Common myeloid progenitor, CD34-positive (primary cell): ENCODE data around the gene ST13.
A peak's percentile ranks its signal among the peaks of the same experiment; 100 is the strongest.
"Not testable (repeated sequence)": the region's sequence is repeated elsewhere in the genome, so short reads cannot be mapped to it uniquely, and the experiment has no call there.

ENCODE experiments used
- CTCF ChIA-PET: fragments of 350-600 bp; sonication (Branson Sonifier 250); formaldehyde crosslinking; loops from one replicate; lab custom pipeline; 2021; ENCODE audit warnings: antibody characterized with exemption; lab: Charles Lee
- POLR2A ChIA-PET: fragments of 350-600 bp; sonication (Branson Sonifier 250); formaldehyde crosslinking; loops from one replicate; lab custom pipeline; 2021; ENCODE audit warnings: antibody characterized with exemption; lab: Charles Lee
- DNase-seq, 3 donors: peaks; one replicate each; pipeline versions ENCODE4 v3.0.0 to v3.0.0-alpha.2; 2013
- H3K27ac ChIP-seq, 2 experiments: 1 replicate in 1 of 2; 2 replicates in 1 of 2; pipeline ENCODE4 v1.7.0; 2013; ENCODE audit warnings: inconsistent platforms in 2 of 2, low read length in 2 of 2, mild to moderate bottlenecking in 2 of 2, low read depth in 1 of 2, moderate library complexity in 1 of 2; ENCODE audit not compliant: severe bottlenecking in 2 of 2, insufficient read depth in 1 of 2, poor library complexity in 1 of 2
- H3K27me3 ChIP-seq, 5 experiments: replicated peaks in 2 of 5; 1 replicate in 3 of 5; 2 replicates in 2 of 5; pipeline versions ENCODE4 v1.6.1 to v1.7.0; 2013; ENCODE audit warnings: low read length in 4 of 5, mild to moderate bottlenecking in 2 of 5, moderate library complexity in 2 of 5, inconsistent platforms in 1 of 5; ENCODE audit not compliant: insufficient read depth in 5 of 5, control insufficient read depth in 4 of 5
- H3K36me3 ChIP-seq, 4 experiments: 1 replicate in 2 of 4; 2 replicates in 2 of 4; pipeline versions ENCODE4 v1.6.1 to v1.7.0; 2013; ENCODE audit warnings: low read length in 3 of 4, control low read depth in 1 of 4, mild to moderate bottlenecking in 1 of 4; ENCODE audit not compliant: control insufficient read depth in 4 of 4, insufficient read depth in 4 of 4
- H3K4me1 ChIP-seq, 4 experiments: 1 replicate in 3 of 4; 2 replicates in 1 of 4; pipeline versions ENCODE4 v1.6.1 to v1.7.1; 2013; ENCODE audit warnings: low read length in 3 of 4, mild to moderate bottlenecking in 3 of 4, control low read depth in 1 of 4, inconsistent platforms in 1 of 4, moderate library complexity in 1 of 4; ENCODE audit not compliant: control insufficient read depth in 4 of 4, insufficient read depth in 4 of 4; ENCODE audit errors: control extremely low read depth in 1 of 4
- H3K4me3 ChIP-seq, 7 experiments: 1 replicate in 4 of 7; 2 replicates in 3 of 7; pipeline versions ENCODE4 v1.5.1 to v1.7.0; 2013; ENCODE audit warnings: mild to moderate bottlenecking in 7 of 7, low read length in 6 of 7, moderate library complexity in 6 of 7, inconsistent platforms in 2 of 7, low read depth in 2 of 7, control low read depth in 1 of 7; ENCODE audit not compliant: insufficient read depth in 4 of 7, control insufficient read depth in 1 of 7; ENCODE audit errors: extremely low read depth in 1 of 7
- H3K9me3 ChIP-seq, 5 experiments: 1 replicate in 4 of 5; 2 replicates in 1 of 5; pipeline versions ENCODE4 v1.6.1 to v1.7.1; 2013; ENCODE audit warnings: low read length in 4 of 5, mild to moderate bottlenecking in 2 of 5, inconsistent platforms in 1 of 5, low read depth in 1 of 5, moderate library complexity in 1 of 5; ENCODE audit not compliant: control insufficient read depth in 4 of 5, insufficient read depth in 2 of 5; ENCODE audit errors: control extremely low read depth in 1 of 5
- WGBS: methylation state at CpG from one replicate; pipeline ENCODE4 v1.1.5; 2013; ENCODE audit not compliant: insufficient coverage; 5-methylcytosine and 5-hydroxymethylcytosine counted together

ST13 gene

DNA sequence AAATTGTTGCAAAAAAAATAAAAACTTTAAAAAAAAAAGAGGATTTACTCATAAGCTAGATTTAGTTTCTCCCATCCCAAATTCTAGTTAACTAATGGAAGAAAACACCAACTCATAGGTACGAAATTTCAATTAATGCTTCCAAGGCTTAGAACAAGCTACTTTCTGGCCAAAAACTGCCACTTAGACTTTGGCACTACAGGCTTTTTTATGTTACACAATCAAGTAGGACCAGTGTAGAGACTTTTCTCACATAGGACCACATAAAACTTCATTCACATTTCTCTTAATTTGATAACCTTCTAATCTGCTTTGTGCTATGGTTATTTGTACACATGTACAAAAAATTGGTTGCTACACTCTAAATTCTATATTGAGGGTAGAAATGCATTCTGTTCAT lies 3.1 kb downstream of the ST13 start:
- DNase-seq: no peak
- 100% methylated on average over 1 of the region's 1 CpG for WGBS
- Histone ChIP-seq H3K36me3 (peaks cover 6 to 18% (median 12%) of the 10 kb centered on the region in 4 experiments), H3K4me1 (peaks cover 15 to 39% (median 26%) of the 10 kb centered on the region in 4 experiments), H3K9me3 (no peaks in the 10 kb centered on the region), H3K27ac (peak overlapping the region in 1 of 2 experiments; percentile 99), H3K27me3 (no peaks in the 10 kb centered on the region), H3K4me3 (peak overlapping the region in 2 of 7 experiments; percentile 17 to 30)
- ChIA-PET POLR2A (no interaction called here), CTCF (interaction anchor here (0.7 to 1.4 kb wide), 3 partner anchors 9 to 103 kb away, joined by 3 read pairs; partner anchors contain the start of gene DNAJB7)

DNA sequence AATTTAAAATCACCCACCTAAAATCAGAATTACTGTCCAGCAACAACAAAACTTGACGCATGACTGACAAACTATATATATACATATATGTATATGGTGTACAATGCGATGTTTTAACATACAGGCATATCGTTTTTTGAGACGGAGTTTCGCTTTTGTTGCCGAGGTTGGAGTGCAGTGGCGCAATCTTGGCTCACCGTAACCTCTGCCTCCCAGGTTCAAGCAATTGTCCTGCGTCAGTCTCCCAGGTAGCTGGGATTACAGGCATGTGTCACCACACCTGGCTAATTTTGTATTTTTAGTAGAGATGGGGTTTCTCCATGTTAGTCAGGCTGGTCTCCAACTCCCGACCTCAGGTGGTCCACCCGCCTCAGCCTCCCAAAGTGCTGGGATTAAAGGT lies 10.6 kb downstream of the ST13 start:
- H3K27me3 ChIP-seq, POLR2A ChIA-PET, H3K27ac ChIP-seq, H3K4me1 ChIP-seq, H3K4me3 ChIP-seq, DNase-seq, H3K9me3 ChIP-seq: not testable (repeated sequence)
- CTCF ChIA-PET: interaction anchor here (1.0 kb wide), 2 partner anchors 10 to 15 kb away, joined by 3 to 5 read pairs; no protein-coding TSS in a partner anchor
- WGBS: 99% methylated on average over 10 of the region's 11 CpGs
- H3K36me3 ChIP-seq: peaks cover 24 to 86% (median 53%) of the 10 kb centered on the region in 4 experiments

DNA sequence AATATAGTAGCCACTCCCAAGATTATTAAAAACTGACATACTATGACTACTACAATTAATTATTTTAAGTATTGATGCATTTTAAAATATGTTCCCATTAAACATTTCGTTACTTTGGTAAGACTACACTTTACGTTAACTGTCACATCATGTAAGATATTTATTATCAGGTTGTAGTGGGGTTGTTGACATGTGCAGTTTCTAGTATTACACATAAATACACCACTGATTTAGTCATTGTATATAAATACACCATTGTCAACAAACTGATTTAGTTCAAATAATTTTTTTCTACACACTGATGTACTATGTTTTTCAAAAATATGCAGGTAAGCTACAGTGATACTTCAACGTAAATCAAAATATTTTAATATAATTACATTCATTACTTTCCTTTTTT lies 11.5 kb downstream of the ST13 start:
- Histone ChIP-seq H3K4me1 (no peaks in the 10 kb centered on the region), H3K4me3 (no peak overlapping the region), H3K36me3 (peaks cover 24 to 89% (median 57%) of the 10 kb centered on the region in 4 experiments), H3K9me3 (no peaks in the 10 kb centered on the region), H3K27me3 (no peaks in the 10 kb centered on the region), H3K27ac (no peak overlapping the region)
- no peak for DNase-seq
- CTCF ChIA-PET: no interaction called here
- no CpG with 5 or more reads among the region's 3 CpGs for WGBS
- POLR2A ChIA-PET: no interaction called here

DNA sequence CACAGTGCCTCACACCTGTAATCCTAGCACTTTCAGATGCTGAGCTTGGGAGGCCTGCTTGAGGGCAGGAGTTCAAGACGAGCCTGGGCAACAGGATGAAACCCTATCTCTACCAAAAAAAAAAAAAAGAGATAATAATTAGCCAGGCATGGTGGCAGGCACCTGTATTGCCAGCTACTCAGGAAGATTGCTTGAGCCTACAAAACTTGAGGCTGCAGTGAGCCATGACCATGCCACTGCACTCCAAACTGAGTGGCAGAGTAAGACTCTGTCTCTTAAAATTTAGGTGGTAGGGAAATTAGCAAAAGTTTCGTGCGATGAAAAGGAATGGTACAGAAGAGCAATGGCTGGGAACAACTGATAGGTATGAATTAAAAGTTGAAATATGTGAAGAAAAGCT lies 18.0 kb downstream of the ST13 start:
- WGBS: no CpG with 5 or more reads among the region's 3 CpGs
- H3K4me3 ChIP-seq: no peak overlapping the region
- peaks cover 36 to 84% (median 65%) of the 10 kb centered on the region in 4 experiments for H3K36me3 ChIP-seq
- H3K27me3 ChIP-seq: no peaks in the 10 kb centered on the region
- H3K4me1 ChIP-seq: no peaks in the 10 kb centered on the region
- CTCF ChIA-PET: no interaction called here
- DNase-seq: no peak
- no peak overlapping the region for H3K27ac ChIP-seq
- no peaks in the 10 kb centered on the region for H3K9me3 ChIP-seq
- POLR2A ChIA-PET: no interaction called here

DNA sequence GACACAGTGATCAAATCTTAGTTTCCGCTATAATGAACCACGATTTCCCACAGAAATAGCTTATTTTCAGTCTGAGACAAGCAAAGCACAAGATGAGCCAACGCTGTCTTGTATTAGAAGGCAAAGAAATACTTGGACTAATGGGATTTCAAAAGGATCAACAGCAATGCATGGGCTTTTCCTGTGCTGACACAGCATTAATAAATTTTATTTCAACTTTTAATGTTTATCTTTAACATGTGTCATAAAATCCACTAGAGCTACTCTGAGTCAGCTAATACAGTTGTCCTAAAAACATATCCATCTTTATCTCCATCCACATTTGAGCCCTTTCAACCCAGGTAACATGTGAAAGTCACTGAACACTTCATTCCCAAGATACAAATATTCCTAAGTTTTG lies 21.8 kb downstream of the ST13 start:
- WGBS: 100% methylated on average over 3 of the region's 3 CpGs
- Histone ChIP-seq H3K9me3 (no peaks in the 10 kb centered on the region), H3K27ac (peak overlapping the region in 1 of 2 experiments; percentile 10), H3K4me1 (no peaks in the 10 kb centered on the region), H3K36me3 (peaks cover 35 to 82% (median 62%) of the 10 kb centered on the region in 4 experiments), H3K27me3 (no peaks in the 10 kb centered on the region), H3K4me3 (no peak overlapping the region)
- ChIA-PET POLR2A (no interaction called here), CTCF (interaction anchor here (0.7 to 1.3 kb wide), 3 partner anchors 19 to 34 kb away, joined by 3 read pairs; no protein-coding TSS in a partner anchor)
- DNase-seq: no peak

DNA sequence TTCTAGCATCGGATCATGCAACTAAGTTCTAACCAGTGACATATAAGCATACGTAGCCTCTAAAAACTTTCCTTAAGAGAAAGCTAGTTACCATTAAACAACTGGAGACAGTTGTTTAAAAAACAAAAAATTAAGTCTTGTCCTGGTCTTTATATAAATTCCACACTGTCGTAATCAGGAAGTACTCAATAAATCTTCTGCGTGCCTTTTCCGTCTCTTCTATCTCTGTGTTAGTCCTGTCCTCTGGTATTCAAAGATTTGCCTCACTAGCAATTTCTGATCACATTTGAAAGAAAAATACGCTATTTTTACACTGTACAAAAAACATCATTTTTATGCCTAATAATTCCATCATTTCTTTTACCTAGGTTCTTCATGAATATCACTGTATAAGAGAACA lies 27.3 kb downstream of the ST13 start:
- ChIA-PET POLR2A (no interaction called here), CTCF (no interaction called here)
- H3K4me3 ChIP-seq: no peak overlapping the region
- peaks cover 25 to 58% (median 42%) of the 10 kb centered on the region in 4 experiments for H3K36me3 ChIP-seq
- no peaks in the 10 kb centered on the region for H3K27me3 ChIP-seq
- no peaks in the 10 kb centered on the region for H3K9me3 ChIP-seq
- H3K27ac ChIP-seq: no peak overlapping the region
- peaks cover 0 to 6% (median 0%) of the 10 kb centered on the region in 4 experiments for H3K4me1 ChIP-seq
- DNase-seq: no peak
- 44% methylated on average over 4 of the region's 6 CpGs for WGBS

DNA sequence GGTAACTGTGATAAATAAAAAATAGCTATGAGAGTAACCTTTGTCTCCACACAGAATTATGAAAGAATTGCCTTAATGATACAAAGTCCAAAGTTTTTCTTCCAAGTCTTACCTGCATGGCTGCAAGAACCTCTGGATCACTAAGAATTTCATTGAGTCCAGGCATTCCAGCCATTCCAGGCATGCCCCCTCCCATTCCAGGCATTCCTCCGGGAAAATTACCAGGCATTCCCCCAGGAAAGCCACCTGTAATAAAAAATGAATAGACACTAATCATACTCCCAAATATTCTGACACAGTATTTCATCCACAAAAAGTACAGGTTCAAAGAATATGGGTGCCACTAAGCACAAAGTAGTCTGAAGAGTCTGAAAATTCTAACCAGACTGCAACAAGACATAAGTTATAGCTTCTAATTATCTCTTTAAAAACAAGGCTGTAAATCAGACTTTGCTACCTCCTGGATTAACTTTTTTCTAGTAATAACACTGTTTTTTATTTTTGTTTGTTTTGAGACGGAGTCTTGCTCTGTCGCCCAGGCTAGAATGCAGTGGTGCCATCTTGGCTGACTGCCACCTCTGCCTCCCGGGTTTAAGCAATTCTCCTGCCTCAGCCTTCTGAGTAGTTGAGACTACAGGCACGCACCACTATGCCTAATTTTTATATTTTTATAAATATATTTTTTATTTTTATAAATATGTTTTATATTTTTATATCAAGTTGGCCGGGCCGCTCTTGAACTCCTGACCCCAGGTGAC lies 29.3 kb downstream of the ST13 start:
- peaks cover 16 to 55% (median 33%) of the 10 kb centered on the region in 4 experiments for H3K36me3 ChIP-seq
- H3K27me3 ChIP-seq: no peaks in the 10 kb centered on the region
- no peak for DNase-seq
- CTCF ChIA-PET: no interaction called here
- no peak overlapping the region for H3K4me3 ChIP-seq
- 100% methylated on average over 2 of the region's 7 CpGs for WGBS
- POLR2A ChIA-PET: no interaction called here
- H3K4me1 ChIP-seq: peaks cover 0 to 6% (median 0%) of the 10 kb centered on the region in 4 experiments
- no peaks in the 10 kb centered on the region for H3K9me3 ChIP-seq
- no peak overlapping the region for H3K27ac ChIP-seq
